Tibial artery (tissue), 4 donors: ENCODE results near the gene CDC45.

Experiments
- DNase-seq, 2 donors: peaks; one replicate each; pipeline ENCODE4 v3.0.0-alpha.2; 2019
- H3K27ac ChIP-seq, 2 donors: fragments of 200-600 bp; sonication (generic) in 1 of 2; 1 replicate in 1 of 2; 2 replicates in 1 of 2; pipeline ENCODE4 v1.5.1; 2018 to 2019; ENCODE audit warnings: mild to moderate bottlenecking in 1 of 2
- H3K27me3 ChIP-seq, 2 donors: fragments of 200-600 bp; sonication (generic) in 1 of 2; one replicate each; pipeline versions ENCODE4 v1.5.1 to v1.6.0; 2016 to 2019
- H3K36me3 ChIP-seq, 3 donors: fragments of 200-600 bp; sonication (generic) in 2 of 3; one replicate each; pipeline ENCODE4 v1.5.1; 2016 to 2019; ENCODE audit warnings: mild to moderate bottlenecking in 2 of 3
- H3K4me1 ChIP-seq, 4 donors: fragments of 200-600 bp; sonication (generic) in 2 of 4; 1 replicate in 3 of 4; 2 replicates in 1 of 4; pipeline ENCODE4 v1.5.1; 2016 to 2019
- H3K4me3 ChIP-seq, 2 donors: fragments of 200-600 bp; sonication (generic) in 1 of 2; 1 replicate in 1 of 2; 2 replicates in 1 of 2; pipeline ENCODE4 v1.5.1; 2018 to 2019; ENCODE audit warnings: mild to moderate bottlenecking in 2 of 2
- H3K9me3 ChIP-seq, 3 donors: fragments of 200-600 bp; sonication (generic) in 1 of 3; one replicate each; pipeline ENCODE4 v1.5.1; 2016 to 2019
- intact Hi-C: fragments of 100-400 bp; cut with DNase I; formaldehyde crosslinking; loops from one replicate; pipeline ENCODE4 v1.15.0; 2023; ENCODE audit warnings: low total_unique reads
- TF ChIP-seq, protein P1 (sequence below), 2 experiments: fragments of 200-600 bp in 1 of 2; fragments of 450-650 bp in 1 of 2; IDR thresholded peaks; one replicate each; pipeline ENCODE4 v1.5.1; 2017 to 2019; ENCODE audit warnings: antibody characterized with exemption in 2 of 2, mild to moderate bottlenecking in 1 of 2, moderate library complexity in 1 of 2

CDC45 gene

GRCh38 chr22:19480789-19481188, 1.1 kb downstream of the CDC45 start:
- TF ChIP-seq, protein P1, sequence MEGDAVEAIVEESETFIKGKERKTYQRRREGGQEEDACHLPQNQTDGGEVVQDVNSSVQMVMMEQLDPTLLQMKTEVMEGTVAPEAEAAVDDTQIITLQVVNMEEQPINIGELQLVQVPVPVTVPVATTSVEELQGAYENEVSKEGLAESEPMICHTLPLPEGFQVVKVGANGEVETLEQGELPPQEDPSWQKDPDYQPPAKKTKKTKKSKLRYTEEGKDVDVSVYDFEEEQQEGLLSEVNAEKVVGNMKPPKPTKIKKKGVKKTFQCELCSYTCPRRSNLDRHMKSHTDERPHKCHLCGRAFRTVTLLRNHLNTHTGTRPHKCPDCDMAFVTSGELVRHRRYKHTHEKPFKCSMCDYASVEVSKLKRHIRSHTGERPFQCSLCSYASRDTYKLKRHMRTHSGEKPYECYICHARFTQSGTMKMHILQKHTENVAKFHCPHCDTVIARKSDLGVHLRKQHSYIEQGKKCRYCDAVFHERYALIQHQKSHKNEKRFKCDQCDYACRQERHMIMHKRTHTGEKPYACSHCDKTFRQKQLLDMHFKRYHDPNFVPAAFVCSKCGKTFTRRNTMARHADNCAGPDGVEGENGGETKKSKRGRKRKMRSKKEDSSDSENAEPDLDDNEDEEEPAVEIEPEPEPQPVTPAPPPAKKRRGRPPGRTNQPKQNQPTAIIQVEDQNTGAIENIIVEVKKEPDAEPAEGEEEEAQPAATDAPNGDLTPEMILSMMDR (IDR thresholded peaks at IDR 0.05), result no peak
- H3K27ac ChIP-seq, result no peak overlapping the region
- H3K9me3 ChIP-seq, result no peaks in the 10 kb centered on the region
- no peak overlapping the region for H3K4me3 ChIP-seq
- H3K36me3 ChIP-seq, result no peaks in the 10 kb centered on the region
- no peaks in the 10 kb centered on the region for H3K27me3 ChIP-seq
- H3K4me1 ChIP-seq, result peaks cover 0 to 23% (median 12%) of the 10 kb centered on the region in 4 donors
- no peak for DNase-seq
- intact Hi-C loops, result no loop called here

GRCh38 chr22:19482297-19482696, 2.6 kb downstream of the CDC45 start:
- H3K27me3 ChIP-seq, result no peaks in the 10 kb centered on the region
- DNase-seq, result peak in 1 of 2 donors; percentile 51
- H3K27ac ChIP-seq, result no peak overlapping the region
- H3K36me3 ChIP-seq, result no peaks in the 10 kb centered on the region
- TF ChIP-seq, protein P1 (IDR thresholded peaks at IDR 0.05), result no peak
- intact Hi-C loops, result no loop called here
- no peak overlapping the region for H3K4me3 ChIP-seq
- no peaks in the 10 kb centered on the region for H3K9me3 ChIP-seq
- peaks cover 0 to 17% (median 10%) of the 10 kb centered on the region in 4 donors for H3K4me1 ChIP-seq

DNA sequence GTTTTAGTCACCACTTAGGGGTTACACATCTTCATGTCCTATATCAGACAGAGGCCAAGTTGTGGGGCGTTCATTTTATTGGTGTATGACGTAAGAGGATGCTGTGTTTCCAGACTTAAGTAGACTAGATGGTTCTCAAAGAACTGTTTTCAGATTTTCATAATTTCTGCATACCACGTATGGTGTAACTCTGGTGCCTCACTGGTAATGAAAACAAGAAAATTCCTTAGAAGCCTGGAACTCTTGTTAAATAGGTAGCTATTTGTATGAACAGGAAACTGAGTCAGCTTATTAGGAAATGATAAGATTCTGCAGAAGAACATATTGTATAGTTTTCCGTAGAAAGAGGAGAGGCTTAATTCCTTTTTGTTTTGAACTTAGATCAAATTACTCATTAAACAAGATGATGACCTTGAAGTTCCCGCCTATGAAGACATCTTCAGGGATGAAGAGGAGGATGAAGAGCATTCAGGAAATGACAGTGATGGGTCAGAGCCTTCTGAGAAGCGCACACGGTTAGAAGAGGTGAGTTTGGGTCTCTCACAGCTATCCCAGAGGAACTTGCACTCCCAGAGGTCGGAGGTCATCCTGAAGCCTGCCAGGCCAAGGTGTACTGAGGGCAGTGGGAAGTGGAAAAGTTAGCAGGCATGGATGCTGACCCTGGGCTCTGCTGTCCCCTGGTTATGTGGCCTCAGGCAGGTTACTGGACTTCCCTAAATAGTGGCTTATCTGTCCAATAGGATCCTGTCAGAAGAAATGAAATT, 3.9 kb downstream of the CDC45 start:
- TF ChIP-seq, protein P1 (IDR thresholded peaks at IDR 0.05), result no peak
- Histone ChIP-seq H3K9me3 (no peaks in the 10 kb centered on the region), H3K4me1 (peaks cover 0 to 7% (median 5%) of the 10 kb centered on the region in 4 donors), H3K27ac (no peak overlapping the region), H3K27me3 (no peaks in the 10 kb centered on the region), H3K4me3 (no peak overlapping the region), H3K36me3 (no peaks in the 10 kb centered on the region)
- peak in 1 of 2 donors; percentile 23 for DNase-seq
- intact Hi-C loops, result no loop called here

DNA sequence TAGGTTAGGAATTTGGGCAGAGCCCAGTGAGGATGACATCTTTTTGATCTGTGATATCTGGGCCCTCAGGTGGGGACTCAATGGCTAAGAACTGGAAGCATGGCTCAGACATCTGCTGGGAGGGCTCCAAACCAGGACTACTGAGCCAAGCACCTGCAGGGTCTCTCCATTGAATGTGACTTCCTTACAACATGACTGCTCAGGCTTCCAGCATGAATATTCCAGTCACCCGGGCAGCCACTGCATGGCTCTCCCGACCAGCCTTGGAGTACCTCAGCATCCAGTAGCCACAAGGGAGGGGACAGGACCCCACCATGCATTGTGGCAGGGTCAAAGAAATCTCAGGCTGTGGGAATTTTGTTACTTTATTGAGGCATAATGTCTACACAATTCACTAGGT, 8.6 kb downstream of the CDC45 start:
- intact Hi-C loops, result no loop called here
- Histone ChIP-seq H3K4me3 (no peak overlapping the region), H3K4me1 (peaks cover 0 to 11% (median 3%) of the 10 kb centered on the region in 4 donors), H3K36me3 (no peaks in the 10 kb centered on the region), H3K27me3 (no peaks in the 10 kb centered on the region), H3K27ac (no peak overlapping the region), H3K9me3 (no peaks in the 10 kb centered on the region)
- DNase-seq, result no peak
- TF ChIP-seq, protein P1 (IDR thresholded peaks at IDR 0.05), result no peak

- Histone ChIP-seq H3K36me3 (no peaks in the 10 kb centered on the region), H3K4me3 (no peak overlapping the region), H3K4me1 (peaks cover 0 to 11% (median 3%) of the 10 kb centered on the region in 4 donors), H3K27ac (no peak overlapping the region), H3K27me3 (no peaks in the 10 kb centered on the region), H3K9me3 (no peaks in the 10 kb centered on the region)
- TF ChIP-seq, protein P1 (IDR thresholded peaks at IDR 0.05), result no peak
- intact Hi-C loops, result no loop called here
- no peak for DNase-seq
These were observed 9.4 kb downstream of the CDC45 start for GRCh38 chr22:19488884-19489843.
